GM12878 (cell line): ENCODE results near the gene PRKAR1A. TPM values are rescaled to one million over a fixed set of nuclear protein-coding genes. Genes with fewer than 3 reads are reported as not detected.

Experiments used
- ATAC-seq: fragments of 200-7000 bp; cut with Tn5 transposase; 3 replicates; pipeline ENCODE4 v1.9.1; 2020; ENCODE audit warnings: mild to moderate bottlenecking, moderate library complexity
- BruUV-seq: library from RNA; stranded (reverse); fragments of 400-500 nt; replicated peaks from 2 replicates; lab custom pipeline; 2021; lab: Mats Ljungman, UMichigan
- CTCF ChIA-PET: fragments of 300-600 bp; sonication (Branson Sonifier 250); formaldehyde crosslinking; extraction: SDS; loops from one replicate; lab custom pipeline; 2021; ENCODE audit warnings: inconsistent platforms; lab: Yijun Ruan, JAX
- POLR2A ChIA-PET: fragments of 350-600 bp; formaldehyde crosslinking; extraction: SDS; loops from one replicate; lab custom pipeline; 2021; ENCODE audit warnings: inconsistent platforms; lab: Charles Lee
- RAD21 ChIA-PET: fragments of 300-600 bp; sonication (Branson Sonifier 250); formaldehyde crosslinking; loops from one replicate; lab custom pipeline; 2023; ENCODE audit warnings: antibody characterized with exemption; ENCODE audit not compliant: unreplicated experiment; lab: Charles Lee
- SMC1A ChIA-PET: fragments of 300-600 bp; sonication (Branson Sonifier 250); formaldehyde crosslinking; loops from one replicate; lab custom pipeline; 2023; ENCODE audit not compliant: unreplicated experiment, uncharacterized antibody; lab: Charles Lee
- DNase-seq: peaks from one replicate; pipeline ENCODE4 v3.0.0-alpha.2; 2011; ENCODE audit warnings: low read depth, low spot score
- FAIRE-seq: peaks from 3 replicates; lab custom pipeline; 2011; peaks lifted over from hg19 to GRCh38; lab: Jason Lieb, UNC
- H2AFZ ChIP-seq: 2 replicates; pipeline ENCODE4 v1.6.0; 2011; ENCODE audit warnings: low read depth, low read length, control low read depth; ENCODE audit not compliant: control insufficient read depth
- H3K27ac ChIP-seq: 2 replicates; pipeline ENCODE4 v1.5.1; 2011; ENCODE audit warnings: control low read depth; ENCODE audit not compliant: control insufficient read depth, insufficient read depth
- H3K27me3 ChIP-seq, 2 experiments: replicated peaks in 1 of 2; 2 replicates each; pipeline versions ENCODE4 v1.6.0 to v1.6.1; 2011; ENCODE audit warnings: low read length in 1 of 2; ENCODE audit not compliant: control insufficient read depth in 2 of 2, insufficient read depth in 2 of 2
- H3K36me3 ChIP-seq, 2 experiments: 2 replicates each; pipeline ENCODE4 v1.5.1; 2011; ENCODE audit warnings: low read length in 1 of 2; ENCODE audit not compliant: control insufficient read depth in 2 of 2, insufficient read depth in 2 of 2
- H3K4me1 ChIP-seq: 2 replicates; pipeline ENCODE4 v1.6.1; 2011; ENCODE audit warnings: mild to moderate bottlenecking, low read length, moderate library complexity, mixed read lengths; ENCODE audit not compliant: control insufficient read depth, insufficient read depth
- H3K4me2 ChIP-seq: 2 replicates; pipeline ENCODE4 v1.6.0; 2011; ENCODE audit warnings: control low read depth; ENCODE audit not compliant: control insufficient read depth, insufficient read depth
- H3K4me3 ChIP-seq: fragments of 200-600 bp; sonication (generic); 2 replicates; pipeline ENCODE4 v1.5.1; 2016
- H3K79me2 ChIP-seq: 2 replicates; pipeline ENCODE4 v1.6.0; 2011; ENCODE audit warnings: low read length; ENCODE audit not compliant: control insufficient read depth, insufficient read depth
- H3K9ac ChIP-seq: 2 replicates; pipeline ENCODE4 v1.8.0; 2011; ENCODE audit warnings: low read length, control low read depth, mixed read lengths; ENCODE audit not compliant: control insufficient read depth, insufficient read depth
- H3K9me3 ChIP-seq: replicated peaks from 3 replicates; pipeline ENCODE4 v1.5.1; 2011; ENCODE audit warnings: mild to moderate bottlenecking, low read length; ENCODE audit not compliant: control insufficient read depth, insufficient read depth
- H4K20me1 ChIP-seq: 2 replicates; pipeline ENCODE4 v1.6.0; 2011; ENCODE audit not compliant: control insufficient read depth, insufficient read depth
- ATF3 ChIP-seq: IDR thresholded peaks from 2 replicates; pipeline ENCODE4 v1.6.1; 2011; ENCODE audit warnings: low read depth, mild to moderate bottlenecking, low read length, moderate library complexity, borderline replicate concordance; ENCODE audit errors: extremely low read depth
- CBFB ChIP-seq: IDR thresholded peaks from 2 replicates; pipeline ENCODE4 v1.6.1; 2016; ENCODE audit warnings: antibody characterized with exemption, low read depth
- CHD1 ChIP-seq: IDR thresholded peaks from 2 replicates; pipeline ENCODE4 v1.6.1; 2012; ENCODE audit warnings: low read depth, low read length, improper control_type of control experiment
- CHD4 ChIP-seq: fragments of 200-600 bp; sonication (generic); IDR thresholded peaks from 2 replicates; pipeline ENCODE4 v1.6.1; 2016; ENCODE audit warnings: mild to moderate bottlenecking
- EED ChIP-seq: sonication (generic); IDR thresholded peaks from 2 replicates; pipeline ENCODE4 v1.6.1; 2016; ENCODE audit warnings: antibody characterized with exemption, low read depth
- EP300 ChIP-seq, 2 experiments: fragments of 150-350 bp in 1 of 2; IDR thresholded peaks; 2 replicates each; pipeline ENCODE4 v1.6.1; 2011 to 2012; ENCODE audit warnings: low read depth in 2 of 2, low read length in 2 of 2, borderline replicate concordance in 1 of 2, improper control_type of control experiment in 1 of 2, inconsistent platforms in 1 of 2; ENCODE audit not compliant: control insufficient read depth in 1 of 2
- KDM1A ChIP-seq: fragments of 200-600 bp; sonication (generic); IDR thresholded peaks from 2 replicates; pipeline ENCODE4 v1.6.1; 2016; ENCODE audit warnings: borderline replicate concordance
- KLF5 ChIP-seq: fragments of 450-650 bp; IDR thresholded peaks from 2 replicates; pipeline ENCODE4 v1.6.1; 2014; ENCODE audit warnings: mild to moderate bottlenecking; ENCODE audit not compliant: partially characterized antibody
- POLR2AphosphoS2 ChIP-seq: IDR thresholded peaks from 2 replicates; pipeline ENCODE4 v1.6.1; 2011; ENCODE audit warnings: low read depth, mild to moderate bottlenecking, low read length, improper control_type of control experiment, moderate library complexity
- USF2 ChIP-seq: IDR thresholded peaks from 2 replicates; pipeline ENCODE4 v1.6.1; 2011; ENCODE audit warnings: low read depth, low read length, improper control_type of control experiment, borderline replicate concordance
- WGBS: methylation state at CpG from one replicate; pipeline ENCODE4 v1.1.6; 2016; ENCODE audit warnings: low lambda C conversion rate; ENCODE audit not compliant: insufficient replicate concordance, insufficient coverage; ENCODE audit errors: missing lambda C conversion rate; 5-methylcytosine and 5-hydroxymethylcytosine counted together
- in situ Hi-C: fragments of 300-500 bp; cut with MboI; formaldehyde crosslinking; loops from 9 replicates; pipeline ENCODE4 v1.14.3; 2018; ENCODE audit warnings: mixed read lengths
- intact Hi-C: fragments of 100-400 bp; cut with micrococcal nuclease; formaldehyde crosslinking; loops from one replicate; pipeline ENCODE4 v1.14.2; 2022; ENCODE audit not compliant: unreplicated experiment
- polyA plus RNA-seq, 11 experiments: library from polyadenylated mRNA; depleted of rRNA in 4 of 11; unstranded in 6 of 11; stranded (reverse) in 5 of 11; fragments of >200 nt; fragmentation: Nextera tagmentation in 4 of 11; fragmentation: Illumina TruSeq in 1 of 11; extraction: Ambion mirVana in 4 of 11; extraction: Trizol in 1 of 11; gene quantifications; 1 replicate in 1 of 11; 2 replicates in 10 of 11; pipeline versions ENCODE4 v1.2.1 to v1.2.3, GENCODE V29; 2011 to 2016; ENCODE audit warnings: inconsistent platforms in 2 of 11, missing spikeins in 2 of 11, low read depth in 1 of 11
- total RNA-seq, 4 experiments: library from RNA; depleted of rRNA in 3 of 4; stranded (reverse); fragments of >200 nt in 3 of 4; fragmentation: Illumina TruSeq in 1 of 4; extraction: Trizol in 1 of 4; gene quantifications; 2 replicates each; pipeline versions ENCODE4 v1.2.1 to v1.2.3, GENCODE V29; 2013 to 2021

The PRKAR1A gene
- total and polyA plus RNA-seq, 10 of the 15 experiments (the other 5 are each of a cell fraction or from before 2014, with no cell fraction given): 29.1 to 200 (median 125) TPM

- POLR2A ChIA-PET: interaction anchor here (0.5 kb wide), 1 partner anchor 360 kb away, joined by 4 read pairs; no protein-coding TSS in a partner anchor
- no peaks in the 10 kb centered on the region for H3K9me3 ChIP-seq
- no peaks in the 10 kb centered on the region for H3K79me2 ChIP-seq
- intact Hi-C loops (no loop called here), in situ Hi-C loops (no loop called here)
- peaks cover 4 to 8% of the 10 kb centered on the region in 2 experiments for H3K36me3 ChIP-seq
- no peak overlapping the region for H3K9ac ChIP-seq
- BruUV-seq: no TSS peak
- no peak for FAIRE-seq
- ATAC-seq: no peak
- no peaks in the 10 kb centered on the region for H3K27me3 ChIP-seq
- no peak overlapping the region for H2AFZ ChIP-seq
- 100% methylated on average over 6 of the region's 6 CpGs for WGBS
- no peaks in the 10 kb centered on the region for H4K20me1 ChIP-seq
- no peak overlapping the region for H3K4me3 ChIP-seq
- DNase-seq: no peak
- no peak overlapping the region for H3K4me2 ChIP-seq
- TF ChIP-seq CHD4 (no peak), KLF5 (no peak), EP300 (IDR thresholded peaks at IDR 0.05; ENCODE audit: borderline replicate concordance in 1 of 2, control insufficient read depth in 1 of 2, low read depth in 2 of 2, low read length in 2 of 2) (no peak), POLR2AphosphoS2 (no peak), CHD1 (no peak), ATF3 (no peak), KDM1A (no peak), CBFB (no peak), USF2 (no peak), EED (no peak)
- RAD21 ChIA-PET: no interaction called here
- no peak overlapping the region for H3K27ac ChIP-seq
- CTCF ChIA-PET: no interaction called here
- H3K4me1 ChIP-seq: no peaks in the 10 kb centered on the region
- SMC1A ChIA-PET: no interaction called here
Measured at GRCh38 chr17:68541816-68542215, 29.6 kb downstream of the PRKAR1A start.
